VCaP (cell line): Measurements from ENCODE around the gene MET.

Experiments
- H3K27ac ChIP-seq: fragments of 450-650 bp; 2 replicates; pipeline ENCODE4 v1.5.1; 2017
- CTCF ChIP-seq: fragments of 450-650 bp; conservative IDR thresholded peaks from 2 replicates; pipeline ENCODE4 v1.5.1; 2017; ENCODE audit warnings: mild to moderate bottlenecking, moderate library complexity

MET gene

GRCh38 chr7:116708861-116709260 lies 36.9 kb downstream of the MET start:
- no peak overlapping the region for H3K27ac ChIP-seq
- TF ChIP-seq CTCF = no peak

DNA sequence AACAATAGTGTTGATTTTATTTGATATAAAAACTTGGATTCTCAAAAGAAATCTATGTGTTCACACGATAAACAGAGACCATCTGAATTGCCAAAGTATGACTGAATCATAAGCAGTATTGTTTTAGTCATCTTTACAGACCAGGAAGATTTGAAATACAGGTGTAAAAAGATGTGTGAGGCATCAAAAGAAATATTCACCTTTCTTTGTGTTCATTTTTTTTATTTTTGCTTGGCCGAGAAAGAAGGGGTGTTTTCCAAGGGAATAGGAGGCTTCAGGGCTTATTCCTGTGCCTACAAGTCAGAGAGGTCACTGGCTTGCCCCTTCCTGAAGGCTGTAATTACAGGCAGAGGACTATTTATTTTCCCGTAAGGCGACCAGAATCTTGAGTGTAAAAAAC lies 37.3 kb downstream of the MET start:
- no peak for TF ChIP-seq CTCF
- H3K27ac ChIP-seq = no peak overlapping the region

- no peak for TF ChIP-seq CTCF
- H3K27ac ChIP-seq = peak overlapping the region; percentile 55
Observed at GRCh38 chr7:116710764-116711452, 38.9 kb downstream of the MET start.

GRCh38 chr7:116711790-116712189 lies 39.8 kb downstream of the MET start:
- TF ChIP-seq CTCF = no peak
- H3K27ac ChIP-seq = peak overlapping the region; percentile 55

DNA sequence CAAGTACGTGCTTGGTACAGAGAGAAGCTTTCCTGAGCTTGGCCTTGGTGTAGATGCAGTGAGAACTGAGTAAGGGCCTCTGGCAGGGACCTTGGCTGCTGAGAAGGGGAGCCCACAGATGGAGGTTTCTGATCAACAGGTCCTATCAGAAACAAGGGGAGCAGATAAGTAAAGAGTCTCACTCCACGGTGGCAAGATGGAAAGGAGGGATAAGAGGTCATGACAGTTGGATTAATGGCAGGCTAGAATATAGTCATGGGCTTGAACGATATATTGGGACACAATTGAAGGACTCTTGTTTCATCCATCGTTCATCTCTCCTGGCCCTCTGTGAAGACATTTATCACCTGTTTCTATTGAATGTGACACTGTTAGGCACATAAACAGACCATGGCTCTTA lies 41.5 kb downstream of the MET start:
- no peak overlapping the region for H3K27ac ChIP-seq
- TF ChIP-seq CTCF = no peak

DNA sequence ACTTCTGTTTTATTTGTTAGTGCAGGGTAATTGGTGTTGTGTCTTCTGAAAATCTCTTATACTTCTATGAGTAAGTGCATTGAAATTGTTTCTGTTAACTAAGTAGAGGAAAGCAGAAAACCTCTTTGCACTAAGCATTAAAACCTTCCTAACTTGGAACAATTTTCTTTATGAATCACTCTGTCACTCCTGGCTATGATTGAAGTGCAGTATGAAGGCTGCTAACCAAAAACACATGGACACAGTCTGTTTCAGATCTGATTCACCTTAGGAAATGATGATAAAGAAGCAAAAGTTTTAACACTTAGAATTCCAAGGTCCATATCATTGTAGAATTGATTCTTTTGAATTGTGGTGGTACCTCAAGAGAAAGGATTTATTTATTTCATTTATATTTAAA lies 41.9 kb downstream of the MET start:
- H3K27ac ChIP-seq = no peak overlapping the region
- TF ChIP-seq CTCF = no peak

DNA sequence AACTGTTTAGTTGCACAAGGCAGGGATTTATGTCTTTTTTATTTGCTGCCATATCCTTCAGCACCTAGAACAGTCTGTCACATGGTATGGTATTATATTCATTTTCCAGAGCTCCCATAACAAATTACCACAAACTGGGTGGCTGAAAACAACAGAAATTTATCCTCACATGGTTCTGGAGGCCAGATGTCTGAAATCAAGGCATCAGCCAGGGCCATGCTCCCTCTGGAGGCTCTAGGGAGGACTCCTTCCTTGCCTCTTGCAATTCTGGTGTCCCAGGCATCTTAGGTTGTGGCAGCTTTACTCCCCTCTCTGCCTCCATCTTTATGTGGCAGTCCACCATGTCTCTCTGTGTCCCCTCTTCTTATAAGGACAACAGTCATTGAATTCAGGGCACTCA lies 43.1 kb downstream of the MET start:
- no peak for TF ChIP-seq CTCF
- no peak overlapping the region for H3K27ac ChIP-seq
